GM10266 (cell line): Measurements from ENCODE around the gene GALNS.

Experiments used
- DNase-seq: peaks from one replicate; pipeline ENCODE4 v3.0.0; 2012; ENCODE audit errors: extremely low spot score
- TF ChIP-seq, protein P1 (sequence below): IDR thresholded peaks from 2 replicates; pipeline ENCODE4 v1.5.1; 2012; ENCODE audit warnings: mild to moderate bottlenecking, low read depth; ENCODE audit not compliant: control insufficient read depth, insufficient read depth; ENCODE audit errors: missing control alignments

GALNS gene

DNA sequence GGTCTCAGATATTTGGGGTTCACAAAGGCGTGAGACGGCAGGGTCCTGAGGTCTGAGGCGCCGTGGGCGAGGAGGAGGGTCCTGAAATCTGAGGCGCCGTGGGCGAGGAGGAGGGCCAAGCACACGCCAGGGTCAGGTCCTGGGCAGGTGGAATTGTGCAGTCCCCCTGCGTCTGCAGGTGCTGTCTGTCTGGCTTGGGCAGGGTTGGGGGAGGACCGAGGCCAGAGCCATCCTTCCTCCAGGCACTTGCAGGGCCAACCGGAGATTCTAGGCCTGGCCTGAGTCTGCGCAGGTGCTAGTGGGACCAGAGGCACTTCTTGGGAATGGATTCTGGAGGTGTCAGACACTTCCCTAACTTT, 42.6 kb downstream of the GALNS start:
- DNase-seq = no peak
- TF ChIP-seq, protein P1, sequence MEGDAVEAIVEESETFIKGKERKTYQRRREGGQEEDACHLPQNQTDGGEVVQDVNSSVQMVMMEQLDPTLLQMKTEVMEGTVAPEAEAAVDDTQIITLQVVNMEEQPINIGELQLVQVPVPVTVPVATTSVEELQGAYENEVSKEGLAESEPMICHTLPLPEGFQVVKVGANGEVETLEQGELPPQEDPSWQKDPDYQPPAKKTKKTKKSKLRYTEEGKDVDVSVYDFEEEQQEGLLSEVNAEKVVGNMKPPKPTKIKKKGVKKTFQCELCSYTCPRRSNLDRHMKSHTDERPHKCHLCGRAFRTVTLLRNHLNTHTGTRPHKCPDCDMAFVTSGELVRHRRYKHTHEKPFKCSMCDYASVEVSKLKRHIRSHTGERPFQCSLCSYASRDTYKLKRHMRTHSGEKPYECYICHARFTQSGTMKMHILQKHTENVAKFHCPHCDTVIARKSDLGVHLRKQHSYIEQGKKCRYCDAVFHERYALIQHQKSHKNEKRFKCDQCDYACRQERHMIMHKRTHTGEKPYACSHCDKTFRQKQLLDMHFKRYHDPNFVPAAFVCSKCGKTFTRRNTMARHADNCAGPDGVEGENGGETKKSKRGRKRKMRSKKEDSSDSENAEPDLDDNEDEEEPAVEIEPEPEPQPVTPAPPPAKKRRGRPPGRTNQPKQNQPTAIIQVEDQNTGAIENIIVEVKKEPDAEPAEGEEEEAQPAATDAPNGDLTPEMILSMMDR = no peak

DNA sequence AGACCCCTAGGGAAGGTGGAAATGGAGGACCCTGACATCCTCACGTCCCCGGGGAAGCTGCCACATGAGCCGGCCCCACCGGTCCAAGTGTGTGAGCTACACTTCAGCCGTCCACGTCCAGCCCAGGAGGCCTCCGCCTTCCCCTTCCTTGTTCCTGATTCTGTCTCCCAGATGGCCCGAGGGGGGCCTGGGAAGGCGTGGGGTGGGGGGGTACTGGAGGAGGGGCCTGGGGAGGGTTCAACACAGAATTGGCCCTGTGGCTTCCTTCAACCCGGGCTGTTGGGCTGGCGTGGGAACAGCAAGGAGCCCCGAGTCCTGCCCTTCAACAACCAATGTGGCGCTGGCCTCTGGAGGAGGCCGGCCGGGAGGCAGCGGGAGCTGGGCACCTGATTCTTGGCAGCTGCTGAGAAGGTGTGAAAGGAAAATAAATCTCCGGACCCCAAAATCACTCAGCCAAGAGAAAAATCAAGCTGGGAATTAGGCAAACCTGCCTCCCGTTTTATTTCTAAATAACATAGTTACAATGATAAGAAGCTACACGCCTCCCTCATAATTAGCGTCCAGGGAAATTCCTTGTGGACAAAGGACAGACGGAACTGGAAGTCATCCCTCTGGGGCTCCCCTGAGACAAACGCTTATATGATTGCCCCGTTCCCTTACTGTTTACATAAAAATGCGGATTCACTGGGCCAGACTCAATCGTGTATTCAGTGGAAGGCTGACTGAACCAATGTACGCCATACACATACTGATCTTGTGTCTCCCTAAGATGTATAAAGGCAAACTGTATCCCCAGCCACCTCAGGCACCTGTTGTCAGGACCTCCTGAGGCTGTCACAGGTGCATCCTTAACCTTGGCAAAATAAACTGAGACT, 43.2 kb downstream of the GALNS start:
- TF ChIP-seq, protein P1 = no peak
- DNase-seq = no peak

DNA sequence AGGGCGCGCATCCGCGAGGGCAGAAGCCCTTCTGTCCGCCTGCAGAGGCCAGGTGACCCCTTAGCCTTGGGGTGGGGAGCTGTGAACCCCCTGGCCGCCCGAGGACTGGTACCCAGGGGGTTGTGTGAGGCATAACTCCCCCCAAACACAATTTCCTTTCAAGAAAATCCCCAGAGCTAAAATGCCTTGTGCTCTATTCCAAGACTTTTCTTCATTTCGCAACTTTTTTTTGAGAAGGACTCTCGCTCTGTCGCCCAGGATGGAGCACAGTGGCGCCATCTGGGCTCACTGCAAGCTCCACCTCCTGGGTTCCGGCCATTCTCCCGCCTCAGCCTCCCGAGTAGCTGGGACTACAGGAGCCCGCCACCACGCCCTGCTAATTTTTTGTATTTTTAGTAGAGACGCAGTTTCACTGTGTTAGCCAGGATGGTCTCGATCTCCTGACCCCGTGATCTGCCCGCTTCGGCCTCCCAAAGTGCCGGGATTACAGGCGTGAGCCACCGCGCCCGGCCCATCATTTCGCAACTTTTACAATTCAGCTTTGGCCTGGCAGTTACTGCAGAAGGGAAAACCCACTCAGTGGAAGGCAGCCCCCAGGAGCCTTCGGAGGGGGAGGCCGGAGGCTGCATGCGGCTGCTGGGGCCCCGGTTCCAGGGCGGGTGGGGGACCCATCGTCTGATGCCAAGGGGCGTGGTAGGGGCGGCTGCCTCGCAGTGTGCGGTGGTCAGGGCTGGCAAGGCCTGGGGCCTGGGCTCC, 44.1 kb downstream of the GALNS start:
- DNase-seq = no peak
- TF ChIP-seq, protein P1 = no peak

DNA sequence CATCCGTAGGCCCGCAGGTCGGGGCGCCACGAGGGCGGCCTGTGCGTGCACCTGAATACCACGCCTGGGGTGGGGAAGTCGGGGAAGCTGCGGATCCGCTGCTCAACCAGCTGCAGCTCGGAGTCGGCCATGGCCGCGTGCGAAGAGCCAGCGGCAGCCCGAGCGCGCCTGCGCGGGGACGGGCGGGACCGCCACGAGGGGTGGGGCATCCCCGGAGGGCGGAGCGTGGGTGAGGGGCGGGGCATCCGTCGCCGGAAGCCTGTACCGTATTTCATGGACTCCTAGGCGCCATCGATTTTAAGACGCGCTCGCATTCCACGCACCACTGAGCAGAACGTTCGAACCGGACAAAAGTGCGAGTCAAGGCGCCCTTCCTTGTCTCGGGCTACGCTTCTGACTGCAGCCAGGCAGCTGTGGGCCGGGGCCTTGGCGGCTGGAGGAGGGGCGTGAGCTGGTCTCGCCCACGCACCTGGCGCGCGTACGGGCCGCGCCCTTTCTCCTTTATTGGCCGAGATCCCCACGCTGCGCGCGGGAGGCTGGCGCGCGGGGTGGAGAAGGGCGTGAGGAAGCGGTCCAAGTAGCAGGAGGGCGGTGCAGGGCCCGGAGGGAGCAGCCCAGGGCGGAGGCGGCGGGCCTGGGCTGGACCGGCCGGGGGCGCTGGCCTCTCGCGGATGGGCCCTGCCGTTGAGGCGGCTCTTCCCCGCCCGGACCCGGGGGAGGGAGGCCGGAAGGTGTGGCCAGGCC, 44.8 kb downstream of the GALNS start, which contains the start of gene APRT:
Gene APRT, minus strand, starts transcription at position 160 of the 744 bp plus-strand sequence. Its CDS starts 29 bp downstream, at position 131.
- peak; percentile 99 for DNase-seq
- TF ChIP-seq, protein P1 = peak; percentile 62

DNA sequence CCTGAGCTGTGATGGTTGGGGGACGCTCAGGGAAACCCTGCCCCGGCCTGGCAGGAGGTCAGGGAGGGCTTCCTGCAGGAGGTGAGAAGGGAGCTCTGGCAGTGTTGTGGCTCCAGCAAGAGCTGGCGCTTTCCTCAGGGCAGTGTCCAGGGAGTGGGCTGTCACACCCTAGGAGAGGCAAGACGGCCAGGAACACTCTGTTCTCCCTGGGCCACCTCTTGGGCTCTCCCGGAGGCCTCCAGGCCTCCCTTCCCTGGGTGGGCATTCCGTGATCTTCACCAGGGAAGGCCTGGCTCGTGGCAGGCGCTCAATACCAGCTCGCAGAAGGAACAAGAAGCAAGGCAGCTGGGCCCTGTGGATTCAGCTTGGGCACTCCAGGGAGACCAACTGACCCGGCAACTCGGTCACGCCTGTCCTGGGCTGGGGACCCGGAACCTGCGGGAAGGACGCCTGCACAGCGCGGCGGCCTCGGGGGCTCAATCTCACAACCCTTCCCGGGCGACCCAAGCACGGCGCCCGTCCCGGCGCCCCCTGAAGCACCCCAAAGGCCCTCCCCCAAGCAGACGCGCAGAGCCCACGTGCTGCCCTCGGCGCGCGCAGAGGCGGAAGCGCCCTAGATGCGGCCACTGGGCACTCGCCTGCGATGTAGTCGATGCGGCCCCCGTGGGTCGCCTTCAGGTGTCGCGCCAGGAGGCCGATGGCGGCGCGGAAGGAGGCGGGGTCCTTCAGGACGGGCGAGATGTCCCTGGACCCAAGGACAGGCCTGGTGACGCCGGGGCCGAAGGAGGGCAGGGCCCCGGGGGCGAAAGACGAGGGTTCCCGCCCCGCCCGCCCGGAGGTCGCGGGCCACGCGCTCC, 45.6 kb downstream of the GALNS start:
- TF ChIP-seq, protein P1 = no peak
- peak; percentile 87 for DNase-seq

DNA sequence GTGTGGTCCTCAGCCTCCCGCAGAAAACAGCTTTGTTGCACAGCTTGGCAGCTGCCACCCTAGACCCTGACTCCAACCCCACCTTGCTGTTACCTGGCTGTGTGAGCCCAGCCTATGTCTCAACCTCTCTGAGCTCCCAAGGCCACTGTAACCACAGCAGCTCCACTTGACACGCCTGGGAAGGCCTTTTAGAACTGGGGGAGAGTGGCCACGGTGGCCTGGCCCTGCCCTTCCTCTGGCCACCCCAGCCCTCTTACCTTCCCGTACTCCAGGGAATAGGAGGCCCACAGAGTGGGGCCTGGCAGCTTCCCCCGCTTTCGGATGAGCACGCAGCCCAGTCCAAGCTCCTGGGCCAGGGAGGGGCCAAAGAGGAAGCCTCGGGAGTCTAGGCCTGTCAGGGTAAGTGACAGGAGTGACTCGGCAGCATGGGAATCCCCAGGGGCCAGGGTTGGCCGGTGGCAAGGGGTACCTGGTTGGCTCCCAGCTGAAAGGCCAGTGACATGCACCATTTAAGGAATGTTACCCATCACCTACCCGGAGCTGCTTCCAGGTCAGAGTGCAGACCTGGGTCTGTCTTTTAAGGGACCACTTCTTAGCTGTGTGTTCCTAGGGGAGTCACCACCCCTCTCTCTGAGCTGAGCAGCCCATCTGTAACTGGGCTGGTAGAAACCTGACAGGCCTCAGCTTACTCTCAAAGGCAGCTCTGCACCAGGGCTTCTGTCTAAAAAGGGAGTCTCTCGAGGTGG, 46.4 kb downstream of the GALNS start:
- TF ChIP-seq, protein P1 = no peak
- no peak for DNase-seq
